GM12865 (cell line): ENCODE results near the gene MAP3K20.
"Not testable (repeated sequence)": the region's sequence is repeated elsewhere in the genome, so short reads cannot be mapped to it uniquely, and the experiment has no call there.

ENCODE experiments used
- DNase-seq: peaks from one replicate; pipeline ENCODE4 v3.0.0; 2010; ENCODE audit warnings: low read depth
- H3K4me3 ChIP-seq: 2 replicates; pipeline ENCODE4 v1.5.1; 2011; ENCODE audit warnings: mild to moderate bottlenecking, low read depth, low read length, control low read depth
- CTCF ChIP-seq: IDR thresholded peaks from 2 replicates; pipeline ENCODE4 v1.5.1; 2011; ENCODE audit warnings: low read length, control low read depth, low read depth, inconsistent platforms; ENCODE audit not compliant: insufficient read depth; ENCODE audit errors: missing control alignments

MAP3K20 gene

GRCh38 chr2:173291412-173291811 lies 215.8 kb downstream of the MAP3K20 start:
- H3K4me3 ChIP-seq = no peak overlapping the region
- no peak for DNase-seq
- TF ChIP-seq CTCF = no peak

- no peak for TF ChIP-seq CTCF
Measured at GRCh38 chr2:173296235-173296634, 220.6 kb downstream of the MAP3K20 start.

GRCh38 chr2:173298536-173299097 lies 223.0 kb downstream of the MAP3K20 start:
- no peak for DNase-seq

More at GRCh38 chr2:173296235-173296634, 220.6 kb downstream of the MAP3K20 start:
- DNase-seq = no peak
- no peak overlapping the region for H3K4me3 ChIP-seq

GRCh38 chr2:173299764-173300163 lies 224.1 kb downstream of the MAP3K20 start:
- no peak overlapping the region for H3K4me3 ChIP-seq
- TF ChIP-seq CTCF = no peak
- no peak for DNase-seq

More at GRCh38 chr2:173298536-173299097, 223.0 kb downstream of the MAP3K20 start:
- H3K4me3 ChIP-seq = no peak overlapping the region
- TF ChIP-seq CTCF = no peak

GRCh38 chr2:173300458-173300857 lies 224.8 kb downstream of the MAP3K20 start:
- no peak for TF ChIP-seq CTCF
- H3K4me3 ChIP-seq = no peak overlapping the region
- no peak for DNase-seq

- not testable (repeated sequence) for DNase-seq, H3K4me3 ChIP-seq
Measured at GRCh38 chr2:173301549-173301948, 225.9 kb downstream of the MAP3K20 start.

GRCh38 chr2:173305303-173305702 lies 229.7 kb downstream of the MAP3K20 start:
- TF ChIP-seq CTCF = no peak
- no peak overlapping the region for H3K4me3 ChIP-seq
- no peak for DNase-seq
